PC-9 (cell line): ENCODE measurements around the gene ACAT2. TPM values are rescaled to one million over a fixed set of nuclear protein-coding genes. Genes with fewer than 3 reads are reported as not detected.

Experiments
- BruUV-seq: library from RNA; stranded (reverse); fragments of 400-500 nt; replicated peaks from 2 replicates; lab custom pipeline; 2021; lab: Mats Ljungman, UMichigan
- CTCF ChIA-PET: fragments of 300-600 bp; sonication (Branson Sonifier 250); formaldehyde crosslinking; loops from one replicate; lab custom pipeline; 2022; ENCODE audit warnings: antibody characterized with exemption; lab: Charles Lee
- POLR2A ChIA-PET: fragments of 300-600 bp; sonication (Branson Sonifier 250); formaldehyde crosslinking; loops from one replicate; lab custom pipeline; 2022; ENCODE audit warnings: antibody characterized with exemption; ENCODE audit not compliant: unreplicated experiment; lab: Charles Lee
- DNase-seq, 2 experiments: peaks; one replicate each; pipeline versions ENCODE4 v3.0.0 to v3.0.0-alpha.2; 2015 to 2022; ENCODE audit warnings: mixed read lengths in 1 of 2
- H2AFZ ChIP-seq: fragments of 200-600 bp; sonication (generic); 2 replicates; pipeline ENCODE4 v1.8.1; 2017; ENCODE audit warnings: antibody characterized with exemption
- H3F3A ChIP-seq: fragments of 200-600 bp; sonication (generic); 2 replicates; pipeline ENCODE4 v1.8.1; 2017; ENCODE audit warnings: antibody characterized with exemption, mild to moderate bottlenecking, low read depth; ENCODE audit not compliant: insufficient read depth
- H3K27ac ChIP-seq: fragments of 200-600 bp; sonication (generic); 2 replicates; pipeline ENCODE4 v1.6.1; 2016; ENCODE audit warnings: mixed run types
- H3K27me3 ChIP-seq: fragments of 200-600 bp; sonication (generic); 2 replicates; pipeline ENCODE4 v1.6.1; 2016; ENCODE audit warnings: low read depth, mixed run types; ENCODE audit not compliant: insufficient read depth
- H3K36me3 ChIP-seq: fragments of 200-600 bp; sonication (generic); 2 replicates; pipeline ENCODE4 v1.6.1; 2016; ENCODE audit warnings: low read depth, mixed run types
- H3K4me1 ChIP-seq: fragments of 200-600 bp; sonication (generic); replicated peaks from 2 replicates; pipeline ENCODE4 v1.6.1; 2016; ENCODE audit warnings: mixed run types; ENCODE audit not compliant: insufficient read depth
- H3K4me2 ChIP-seq: fragments of 200-600 bp; sonication (generic); 2 replicates; pipeline ENCODE4 v1.6.1; 2017; ENCODE audit warnings: mixed run types
- H3K4me3 ChIP-seq: fragments of 200-600 bp; sonication (generic); 2 replicates; pipeline ENCODE4 v1.6.1; 2016; ENCODE audit warnings: mixed run types
- H3K79me2 ChIP-seq: fragments of 200-600 bp; sonication (generic); 2 replicates; pipeline ENCODE4 v1.6.1; 2017; ENCODE audit warnings: low read depth, mixed run types
- H3K9me2 ChIP-seq: fragments of 200-600 bp; sonication (generic); 2 replicates; pipeline ENCODE4 v1.8.1; 2017; ENCODE audit warnings: mild to moderate bottlenecking; ENCODE audit not compliant: insufficient read depth
- H3K9me3 ChIP-seq: fragments of 200-600 bp; sonication (generic); 2 replicates; pipeline ENCODE4 v1.8.1; 2016; ENCODE audit warnings: low read depth; ENCODE audit not compliant: insufficient read depth
- H4K20me1 ChIP-seq: fragments of 200-600 bp; sonication (generic); 2 replicates; pipeline ENCODE4 v1.8.1; 2017; ENCODE audit not compliant: insufficient read depth
- CTCF ChIP-seq: fragments of 200-600 bp; sonication (generic); conservative IDR thresholded peaks from 2 replicates; pipeline ENCODE4 v1.6.1; 2017; ENCODE audit warnings: mixed run types, antibody characterized with exemption, mild to moderate bottlenecking, moderate library complexity
- EZH2 ChIP-seq: fragments of 200-600 bp; sonication (generic); IDR thresholded peaks from 2 replicates; pipeline ENCODE4 v1.8.0; 2017; ENCODE audit warnings: antibody characterized with exemption, low read depth
- intact Hi-C: fragments of 100-400 bp; cut with micrococcal nuclease; formaldehyde crosslinking; loops from one replicate; pipeline ENCODE4 v1.10.0; 2022; ENCODE audit not compliant: unreplicated experiment
- total RNA-seq: library from RNA; stranded (reverse); gene quantifications from 2 replicates; pipeline ENCODE4 v1.2.3, GENCODE V29; 2021

Gene ACAT2
- total RNA-seq, 1 experiment from 2014 or later, result 71.0 TPM

- H3K9me3 ChIP-seq, result no peaks in the 10 kb centered on the region
Observed at GRCh38 chr6:159739341-159739740, 22.5 kb upstream of the ACAT2 start.

GRCh38 chr6:159742165-159742564, 19.7 kb upstream of the ACAT2 start:
- no TSS peak for BruUV-seq
- POLR2A ChIA-PET, result no interaction called here

More at GRCh38 chr6:159739341-159739740, 22.5 kb upstream of the ACAT2 start:
- H3K27ac ChIP-seq, result no peak overlapping the region
- DNase-seq, result no peak
- H3K79me2 ChIP-seq, result peaks cover 75% of the 10 kb centered on the region
- BruUV-seq, result no TSS peak
- H3F3A ChIP-seq, result peaks cover 16% of the 10 kb centered on the region; the same call in 1 of the 2 replicates
- H3K4me1 ChIP-seq, result no peaks in the 10 kb centered on the region
- H3K4me3 ChIP-seq, result no peak overlapping the region
- POLR2A ChIA-PET, result interaction anchor here (0.6 kb wide), 1 partner anchor 24 kb away, joined by 5 read pairs; no protein-coding TSS in a partner anchor
- CTCF ChIA-PET, result no interaction called here
- H3K27me3 ChIP-seq, result no peaks in the 10 kb centered on the region
- H2AFZ ChIP-seq, result no peak overlapping the region
- no peaks in the 10 kb centered on the region for H3K9me2 ChIP-seq
- H4K20me1 ChIP-seq, result peaks cover 46% of the 10 kb centered on the region
- peaks cover 32% of the 10 kb centered on the region for H3K36me3 ChIP-seq
- intact Hi-C loops, result no loop called here
- no peak for TF ChIP-seq EZH2
- TF ChIP-seq CTCF, result no peak
- H3K4me2 ChIP-seq, result no peak overlapping the region

DNA sequence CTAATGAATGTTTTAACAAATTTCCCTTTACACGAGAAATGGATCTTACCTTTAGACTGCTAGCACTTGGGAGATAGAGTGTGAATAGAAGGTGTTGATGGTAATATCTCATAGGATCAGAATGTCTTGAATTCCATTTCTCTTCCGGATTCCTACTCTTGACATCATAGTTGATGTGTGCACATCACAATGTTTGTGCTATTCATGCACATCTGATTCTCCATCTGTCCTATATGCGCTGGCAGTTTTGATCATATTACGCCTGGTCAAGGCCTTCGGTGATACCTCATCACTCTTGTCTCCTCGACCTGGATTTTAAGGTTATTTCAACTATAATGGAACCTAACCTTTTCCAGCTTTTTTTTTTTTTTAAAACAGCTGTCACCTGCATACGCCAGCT, 16.8 kb upstream of the ACAT2 start:
- no peaks in the 10 kb centered on the region for H3K27me3 ChIP-seq
- peaks cover 18% of the 10 kb centered on the region for H3K79me2 ChIP-seq
- CTCF ChIA-PET, result no interaction called here
- no peak for TF ChIP-seq CTCF
- TF ChIP-seq EZH2, result no peak
- peaks cover 60% of the 10 kb centered on the region for H3K36me3 ChIP-seq
- intact Hi-C loops, result no loop called here
- POLR2A ChIA-PET, result no interaction called here
- no peak overlapping the region for H3K4me3 ChIP-seq
- H3K4me1 ChIP-seq, result no peaks in the 10 kb centered on the region
- no peaks in the 10 kb centered on the region for H3K9me2 ChIP-seq
- H4K20me1 ChIP-seq, result peaks cover 5% of the 10 kb centered on the region
- H3K4me2 ChIP-seq, result no peak overlapping the region
- H3K27ac ChIP-seq, result no peak overlapping the region
- no TSS peak for BruUV-seq
- no peaks in the 10 kb centered on the region for H3K9me3 ChIP-seq
- DNase-seq, result no peak
- no peak overlapping the region for H2AFZ ChIP-seq
- peaks cover 20% of the 10 kb centered on the region; the same call in 1 of the 2 replicates for H3F3A ChIP-seq

More at GRCh38 chr6:159742165-159742564, 19.7 kb upstream of the ACAT2 start:
- H3K36me3 ChIP-seq, result peaks cover 56% of the 10 kb centered on the region
- no peak overlapping the region for H2AFZ ChIP-seq
- no peak for TF ChIP-seq CTCF
- no peak for TF ChIP-seq EZH2
- peaks cover 21% of the 10 kb centered on the region; the same call in 1 of the 2 replicates for H3F3A ChIP-seq
- H4K20me1 ChIP-seq, result peaks cover 24% of the 10 kb centered on the region
- H3K4me2 ChIP-seq, result no peak overlapping the region
- peaks cover 47% of the 10 kb centered on the region for H3K79me2 ChIP-seq
- H3K27me3 ChIP-seq, result no peaks in the 10 kb centered on the region
- H3K9me3 ChIP-seq, result no peaks in the 10 kb centered on the region
- H3K9me2 ChIP-seq, result no peaks in the 10 kb centered on the region
- CTCF ChIA-PET, result no interaction called here
- no peaks in the 10 kb centered on the region for H3K4me1 ChIP-seq
- intact Hi-C loops, result no loop called here
- no peak overlapping the region for H3K4me3 ChIP-seq
- H3K27ac ChIP-seq, result peak overlapping the region; percentile 31; the same call in 1 of the 2 replicates
- DNase-seq, result no peak
